Measurements from ENCODE around the gene TRABD2B. TPM values are rescaled to one million over a fixed set of nuclear protein-coding genes. Genes with fewer than 3 reads are reported as not detected.

Gene TRABD2B
- total RNA-seq, 6 donors from 2014 or later: under 0.01 to 2.1 (median 0.62) TPM

GRCh38 chr1:47913225-47913823, 83.9 kb downstream of the TRABD2B start:
- H3K4me3 ChIP-seq: no peak overlapping the region
- no peaks in the 10 kb centered on the region for H3K9me3 ChIP-seq
- no peaks in the 10 kb centered on the region for H3K36me3 ChIP-seq
- TF ChIP-seq POLR2AphosphoS5 (IDR thresholded peaks at IDR 0.05) (no peak), CTCF (IDR thresholded peaks at IDR 0.05) (no peak), POLR2A (IDR thresholded peaks at IDR 0.05) (no peak), EP300 (IDR thresholded peaks at IDR 0.05) (no peak)
- WGBS, 2 donors: 93% methylated on average over 8 to 10 of the region's 10 CpGs
- ATAC-seq (ENCODE audit: low FRiP score in 2 of 2) (no peak), DNase-seq (no peak)
- H3K4me1 ChIP-seq: peaks cover 4 to 8% (median 5%) of the 10 kb centered on the region in 4 donors
- no peak overlapping the region for H3K27ac ChIP-seq
- H3K27me3 ChIP-seq: no peaks in the 10 kb centered on the region

- DNase-seq (no peak), ATAC-seq (ENCODE audit: low FRiP score in 2 of 2) (no peak)
- no peak overlapping the region for H3K4me3 ChIP-seq
- 49 to 54% methylated on average over 3 of the region's 4 CpGs for WGBS, 2 donors
- no peaks in the 10 kb centered on the region for H3K9me3 ChIP-seq
- no peaks in the 10 kb centered on the region for H3K36me3 ChIP-seq
- no peaks in the 10 kb centered on the region for H3K27me3 ChIP-seq
- no peak for TF ChIP-seq POLR2AphosphoS5 (IDR thresholded peaks at IDR 0.05)
- no peak for TF ChIP-seq CTCF (IDR thresholded peaks at IDR 0.05)
- TF ChIP-seq EP300 (IDR thresholded peaks at IDR 0.05): no peak
- no peak for TF ChIP-seq POLR2A (IDR thresholded peaks at IDR 0.05)
- peaks cover 0 to 6% (median 1%) of the 10 kb centered on the region in 4 donors for H3K4me1 ChIP-seq
- no peak overlapping the region for H3K27ac ChIP-seq
Measured at GRCh38 chr1:47912756-47913155, 84.4 kb downstream of the TRABD2B start.

GRCh38 chr1:47911892-47912291, 85.3 kb downstream of the TRABD2B start:
- TF ChIP-seq CTCF (IDR thresholded peaks at IDR 0.05) (no peak), POLR2A (IDR thresholded peaks at IDR 0.05) (no peak), EP300 (IDR thresholded peaks at IDR 0.05) (no peak), POLR2AphosphoS5 (IDR thresholded peaks at IDR 0.05) (no peak)
- peaks cover 0 to 7% (median under 1%) of the 10 kb centered on the region in 4 donors for H3K4me1 ChIP-seq
- no peaks in the 10 kb centered on the region for H3K27me3 ChIP-seq
- DNase-seq (no peak), ATAC-seq (ENCODE audit: low FRiP score in 2 of 2) (no peak)
- H3K4me3 ChIP-seq: no peak overlapping the region
- 84 to 93% methylated on average over 4 of the region's 4 CpGs for WGBS, 2 donors
- H3K27ac ChIP-seq: no peak overlapping the region
- no peaks in the 10 kb centered on the region for H3K36me3 ChIP-seq
- no peaks in the 10 kb centered on the region for H3K9me3 ChIP-seq

- DNase-seq (no peak), ATAC-seq (ENCODE audit: low FRiP score in 2 of 2) (no peak)
- whole genome bisulfite sequencing, 2 donors: 94 to 96% methylated on average over 8 to 9 of the region's 9 CpGs
- Histone ChIP-seq H3K27ac (no peak overlapping the region), H3K36me3 (no peaks in the 10 kb centered on the region), H3K9me3 (no peaks in the 10 kb centered on the region), H3K4me1 (peaks cover 0 to 12% (median 5%) of the 10 kb centered on the region in 4 donors), H3K27me3 (no peaks in the 10 kb centered on the region), H3K4me3 (no peak overlapping the region)
- TF ChIP-seq POLR2A (IDR thresholded peaks at IDR 0.05) (no peak), POLR2AphosphoS5 (IDR thresholded peaks at IDR 0.05) (no peak), EP300 (IDR thresholded peaks at IDR 0.05) (no peak), CTCF (IDR thresholded peaks at IDR 0.05) (no peak)
Measured at GRCh38 chr1:47911424-47911823, 85.8 kb downstream of the TRABD2B start.

GRCh38 chr1:47908258-47908657, 88.9 kb downstream of the TRABD2B start:
- no peak for DNase-seq
- Histone ChIP-seq H3K4me3 (no peak overlapping the region), H3K36me3 (no peaks in the 10 kb centered on the region), H3K4me1 (peaks cover 5 to 9% (median 8%) of the 10 kb centered on the region in 4 donors), H3K9me3 (no peaks in the 10 kb centered on the region), H3K27ac (no peak overlapping the region), H3K27me3 (no peaks in the 10 kb centered on the region)
- no peak for TF ChIP-seq CTCF (IDR thresholded peaks at IDR 0.05)
- TF ChIP-seq POLR2AphosphoS5 (IDR thresholded peaks at IDR 0.05): no peak
- no peak for TF ChIP-seq EP300 (IDR thresholded peaks at IDR 0.05)
- TF ChIP-seq POLR2A (IDR thresholded peaks at IDR 0.05): no peak
- WGBS, 2 donors: 83 to 86% methylated on average over 2 of the region's 2 CpGs
- no peak for ATAC-seq (ENCODE audit: low FRiP score in 2 of 2)

Data from upper lobe of left lung (tissue), 6 donors.